ENCODE measurements around the gene MR1. TPM values are rescaled to one million over a fixed set of nuclear protein-coding genes. Genes with fewer than 3 reads are reported as not detected.
A peak's percentile ranks its signal among the peaks of the same experiment; 100 is the strongest.

Gene MR1
- total and polyA plus RNA-seq, 9 of the 15 experiments (the other 6 are each of a cell fraction or from before 2014, with no cell fraction given): 9.7 to 21.7 (median 15.6) TPM

GRCh38 chr1:181100015-181100905, 66.5 kb downstream of the MR1 start (continued):
- peak; percentile 10 for TF ChIP-seq PHF20 (IDR thresholded peaks at IDR 0.05; ENCODE audit: partially characterized antibody)
- 0 out of 2 replicates have a peak, but pooled peaks have one; percentile 11 for TF ChIP-seq PHF8 (IDR thresholded peaks at IDR 0.05; ENCODE audit: borderline replicate concordance, low read length)
- TF ChIP-seq ILK (tag; IDR thresholded peaks at IDR 0.05; ENCODE audit: borderline replicate concordance, low read depth): no peak
- TF ChIP-seq FOSL1 (tag; conservative IDR thresholded peaks at IDR 0.05): peak; percentile 89

- WGBS (ENCODE audit: insufficient coverage, low coverage, missing lambda C conversion rate): 68% methylated on average over 4 of the region's 4 CpGs
- Histone ChIP-seq H3K4me1 (replicated peaks in 1 of 2; ENCODE audit: control insufficient read depth in 2 of 2, insufficient read depth in 2 of 2, low read length in 2 of 2) (peaks cover 40 to 63% of the 10 kb centered on the region in 2 experiments), H3K9me3 (replicated peaks; ENCODE audit: control insufficient read depth, insufficient read depth, low read depth, low read length) (no peaks in the 10 kb centered on the region), H3K9me1 (ENCODE audit: control insufficient read depth, insufficient read depth, low read length) (no peaks in the 10 kb centered on the region), H4K20me1 (replicated peaks; ENCODE audit: control insufficient read depth, insufficient read depth, low read length) (no peaks in the 10 kb centered on the region), H3K79me2 (ENCODE audit: control insufficient read depth, insufficient read depth, low read length) (peaks cover 4% of the 10 kb centered on the region; the same call in 1 of the 3 replicates), H2AFZ (ENCODE audit: low read depth, low read length) (peak overlapping the region; percentile 76; the same call in 1 of the 2 replicates), H3K36me3 (ENCODE audit: control insufficient read depth, insufficient read depth, low read length) (no peaks in the 10 kb centered on the region), H3K4me2 (ENCODE audit: insufficient read depth, low read length) (peak overlapping the region; percentile 61), H3K27me3 (ENCODE audit: control insufficient read depth in 2 of 2, insufficient read depth in 2 of 2, low read length in 2 of 2) (no peaks in the 10 kb centered on the region), H3K27ac (ENCODE audit: extremely low read depth, low read depth, low read length) (0 out of 3 replicates have a peak overlapping the region, but pooled peaks have one; percentile 43), H3K9ac (ENCODE audit: insufficient read depth in 1 of 2, low read depth in 2 of 2, low read length in 2 of 2) (peak overlapping the region; percentile 2 to 11; a peak in 3 of 4 replicates), H3K4me3 (no peak overlapping the region)
- intact Hi-C loops (cut with micrococcal nuclease): no loop called here
- ATAC-seq: no peak
- DNase-seq (ENCODE audit: extremely low read depth in 1 of 4, low spot score in 3 of 4): no peak
- no peak for FAIRE-seq
- POLR2A ChIA-PET: interaction anchor here (0.6 to 12.3 kb wide), 5 partner anchors 11 to 35 kb away, joined by 3 to 257 read pairs (median 4); partner anchors contain the start of gene IER5
- CTCF ChIA-PET (ENCODE audit: low intra/inter-chr PET ratio): no interaction called here
- in situ Hi-C loops (cut with MboI): no loop called here
- no TSS peak for BruUV-seq (replicated peaks)
- no peak for TF ChIP-seq FOXP1 (CRISPR knock-in tag; IDR thresholded peaks at IDR 0.05)
- TF ChIP-seq ERF (CRISPR knock-in tag; IDR thresholded peaks at IDR 0.05): no peak
- no peak for TF ChIP-seq GABPB2 (CRISPR knock-in tag; conservative IDR thresholded peaks at IDR 0.05)
- no peak for TF ChIP-seq IFI16 (CRISPR knock-in tag; IDR thresholded peaks at IDR 0.05)
- peak; percentile 95 for TF ChIP-seq RBM25 (IDR thresholded peaks at IDR 0.05; ENCODE audit: low read depth, low read length, severe bottlenecking)
- TF ChIP-seq ATF1 (CRISPR knock-in tag; IDR thresholded peaks at IDR 0.05): no peak
- no peak for TF ChIP-seq ATF1 (tag; IDR thresholded peaks at IDR 0.05)
- TF ChIP-seq PRDM10 (IDR thresholded peaks at IDR 0.05; ENCODE audit: partially characterized antibody): peak; percentile 79
- TF ChIP-seq, protein P1, sequence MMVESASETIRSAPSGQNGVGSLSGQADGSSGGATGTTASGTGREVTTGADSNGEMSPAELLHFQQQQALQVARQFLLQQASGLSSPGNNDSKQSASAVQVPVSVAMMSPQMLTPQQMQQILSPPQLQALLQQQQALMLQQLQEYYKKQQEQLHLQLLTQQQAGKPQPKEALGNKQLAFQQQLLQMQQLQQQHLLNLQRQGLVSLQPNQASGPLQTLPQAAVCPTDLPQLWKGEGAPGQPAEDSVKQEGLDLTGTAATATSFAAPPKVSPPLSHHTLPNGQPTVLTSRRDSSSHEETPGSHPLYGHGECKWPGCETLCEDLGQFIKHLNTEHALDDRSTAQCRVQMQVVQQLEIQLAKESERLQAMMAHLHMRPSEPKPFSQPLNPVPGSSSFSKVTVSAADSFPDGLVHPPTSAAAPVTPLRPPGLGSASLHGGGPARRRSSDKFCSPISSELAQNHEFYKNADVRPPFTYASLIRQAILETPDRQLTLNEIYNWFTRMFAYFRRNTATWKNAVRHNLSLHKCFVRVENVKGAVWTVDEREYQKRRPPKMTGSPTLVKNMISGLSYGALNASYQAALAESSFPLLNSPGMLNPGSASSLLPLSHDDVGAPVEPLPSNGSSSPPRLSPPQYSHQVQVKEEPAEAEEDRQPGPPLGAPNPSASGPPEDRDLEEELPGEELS (CRISPR knock-in tag; IDR thresholded peaks at IDR 0.05; ENCODE audit: borderline replicate concordance): 0 out of 2 replicates have a peak, but pooled peaks have one; percentile 3
- no peak for TF ChIP-seq SREBF1 (IDR thresholded peaks at IDR 0.05; ENCODE audit: borderline replicate concordance, low read depth, low read length)
Measured at GRCh38 chr1:181100934-181101333, 67.2 kb downstream of the MR1 start.
